ENCODE data around the gene OR5AR1.

DNA sequence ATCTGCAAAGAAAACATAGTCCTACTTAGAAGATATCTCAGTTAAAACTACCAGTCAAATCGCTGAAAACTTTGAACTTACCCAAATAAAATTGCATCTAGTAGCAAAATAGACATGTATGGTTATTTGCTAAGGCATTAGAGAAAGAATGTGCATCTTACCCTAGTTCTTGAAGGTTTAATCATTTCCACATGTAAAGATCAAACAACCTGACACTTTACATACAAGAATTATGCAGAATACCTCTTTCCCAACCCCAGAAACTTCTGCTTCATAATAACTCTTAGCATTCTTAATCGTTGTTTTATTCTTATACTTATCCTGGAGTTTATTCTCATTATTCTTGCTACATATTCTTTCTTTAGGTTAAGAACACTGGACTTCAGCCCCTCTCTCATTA is 31.2 kb upstream of the OR5AR1 start:
- TF ChIP-seq EZH2 (IDR thresholded peaks at IDR 0.05) (no peak), POLR2AphosphoS5 (IDR thresholded peaks at IDR 0.05; ENCODE audit: low read depth, low read length) (no peak), SRF (IDR thresholded peaks at IDR 0.05; ENCODE audit: low read depth) (no peak), CEBPB (IDR thresholded peaks at IDR 0.05; ENCODE audit: low read depth) (no peak), POLR2A (IDR thresholded peaks at IDR 0.05; ENCODE audit: borderline replicate concordance, extremely low read depth, insufficient read depth, insufficient read length) (no peak), JUND (IDR thresholded peaks at IDR 0.05) (no peak), EZH2phosphoT487 (IDR thresholded peaks at IDR 0.05; ENCODE audit: borderline replicate concordance) (no peak), EGR1 (IDR thresholded peaks at IDR 0.05; ENCODE audit: low read depth) (no peak), RAD21 (IDR thresholded peaks at IDR 0.05; ENCODE audit: low read depth) (no peak), YY1 (IDR thresholded peaks at IDR 0.05; ENCODE audit: extremely low read depth, insufficient replicate concordance, low read depth, low read length) (no peak)
- TF ChIP-seq, protein P1, sequence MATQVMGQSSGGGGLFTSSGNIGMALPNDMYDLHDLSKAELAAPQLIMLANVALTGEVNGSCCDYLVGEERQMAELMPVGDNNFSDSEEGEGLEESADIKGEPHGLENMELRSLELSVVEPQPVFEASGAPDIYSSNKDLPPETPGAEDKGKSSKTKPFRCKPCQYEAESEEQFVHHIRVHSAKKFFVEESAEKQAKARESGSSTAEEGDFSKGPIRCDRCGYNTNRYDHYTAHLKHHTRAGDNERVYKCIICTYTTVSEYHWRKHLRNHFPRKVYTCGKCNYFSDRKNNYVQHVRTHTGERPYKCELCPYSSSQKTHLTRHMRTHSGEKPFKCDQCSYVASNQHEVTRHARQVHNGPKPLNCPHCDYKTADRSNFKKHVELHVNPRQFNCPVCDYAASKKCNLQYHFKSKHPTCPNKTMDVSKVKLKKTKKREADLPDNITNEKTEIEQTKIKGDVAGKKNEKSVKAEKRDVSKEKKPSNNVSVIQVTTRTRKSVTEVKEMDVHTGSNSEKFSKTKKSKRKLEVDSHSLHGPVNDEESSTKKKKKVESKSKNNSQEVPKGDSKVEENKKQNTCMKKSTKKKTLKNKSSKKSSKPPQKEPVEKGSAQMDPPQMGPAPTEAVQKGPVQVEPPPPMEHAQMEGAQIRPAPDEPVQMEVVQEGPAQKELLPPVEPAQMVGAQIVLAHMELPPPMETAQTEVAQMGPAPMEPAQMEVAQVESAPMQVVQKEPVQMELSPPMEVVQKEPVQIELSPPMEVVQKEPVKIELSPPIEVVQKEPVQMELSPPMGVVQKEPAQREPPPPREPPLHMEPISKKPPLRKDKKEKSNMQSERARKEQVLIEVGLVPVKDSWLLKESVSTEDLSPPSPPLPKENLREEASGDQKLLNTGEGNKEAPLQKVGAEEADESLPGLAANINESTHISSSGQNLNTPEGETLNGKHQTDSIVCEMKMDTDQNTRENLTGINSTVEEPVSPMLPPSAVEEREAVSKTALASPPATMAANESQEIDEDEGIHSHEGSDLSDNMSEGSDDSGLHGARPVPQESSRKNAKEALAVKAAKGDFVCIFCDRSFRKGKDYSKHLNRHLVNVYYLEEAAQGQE (IDR thresholded peaks at IDR 0.05; ENCODE audit: low read depth), result no peak
- TF ChIP-seq, protein P2, sequence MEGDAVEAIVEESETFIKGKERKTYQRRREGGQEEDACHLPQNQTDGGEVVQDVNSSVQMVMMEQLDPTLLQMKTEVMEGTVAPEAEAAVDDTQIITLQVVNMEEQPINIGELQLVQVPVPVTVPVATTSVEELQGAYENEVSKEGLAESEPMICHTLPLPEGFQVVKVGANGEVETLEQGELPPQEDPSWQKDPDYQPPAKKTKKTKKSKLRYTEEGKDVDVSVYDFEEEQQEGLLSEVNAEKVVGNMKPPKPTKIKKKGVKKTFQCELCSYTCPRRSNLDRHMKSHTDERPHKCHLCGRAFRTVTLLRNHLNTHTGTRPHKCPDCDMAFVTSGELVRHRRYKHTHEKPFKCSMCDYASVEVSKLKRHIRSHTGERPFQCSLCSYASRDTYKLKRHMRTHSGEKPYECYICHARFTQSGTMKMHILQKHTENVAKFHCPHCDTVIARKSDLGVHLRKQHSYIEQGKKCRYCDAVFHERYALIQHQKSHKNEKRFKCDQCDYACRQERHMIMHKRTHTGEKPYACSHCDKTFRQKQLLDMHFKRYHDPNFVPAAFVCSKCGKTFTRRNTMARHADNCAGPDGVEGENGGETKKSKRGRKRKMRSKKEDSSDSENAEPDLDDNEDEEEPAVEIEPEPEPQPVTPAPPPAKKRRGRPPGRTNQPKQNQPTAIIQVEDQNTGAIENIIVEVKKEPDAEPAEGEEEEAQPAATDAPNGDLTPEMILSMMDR (IDR thresholded peaks at IDR 0.05 in 2 of 3, conservative IDR thresholded peaks at IDR 0.05 in 1 of 3; ENCODE audit: borderline replicate concordance in 1 of 3, insufficient read depth in 1 of 3, low read depth in 2 of 3, low read length in 2 of 3), result no peak
- TF ChIP-seq, protein P3, sequence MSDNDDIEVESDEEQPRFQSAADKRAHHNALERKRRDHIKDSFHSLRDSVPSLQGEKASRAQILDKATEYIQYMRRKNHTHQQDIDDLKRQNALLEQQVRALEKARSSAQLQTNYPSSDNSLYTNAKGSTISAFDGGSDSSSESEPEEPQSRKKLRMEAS (IDR thresholded peaks at IDR 0.05), result no peak
- TF ChIP-seq, protein P4, sequence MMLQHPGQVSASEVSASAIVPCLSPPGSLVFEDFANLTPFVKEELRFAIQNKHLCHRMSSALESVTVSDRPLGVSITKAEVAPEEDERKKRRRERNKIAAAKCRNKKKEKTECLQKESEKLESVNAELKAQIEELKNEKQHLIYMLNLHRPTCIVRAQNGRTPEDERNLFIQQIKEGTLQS (IDR thresholded peaks at IDR 0.05), result no peak
